NCI-H526 treated with DMSO at 0.1 percent for 48 hours (cell line): ENCODE data around the gene ILDR1.

Experiments used
- DNase-seq: peaks from one replicate; lab custom pipeline; 2025; lab: John Stamatoyannopoulos, UW

ILDR1 gene

GRCh38 chr3:122014741-122015140 lies 7.3 kb downstream of the ILDR1 start:
- DNase-seq, result no peak

GRCh38 chr3:122013448-122013925 lies 8.6 kb downstream of the ILDR1 start:
- no peak for DNase-seq

- DNase-seq, result no peak
These were observed 9.2 kb downstream of the ILDR1 start for GRCh38 chr3:122012821-122013220.

- DNase-seq, result no peak
These were observed 10.7 kb downstream of the ILDR1 start for GRCh38 chr3:122011396-122011795.

GRCh38 chr3:122010506-122010905 lies 11.5 kb downstream of the ILDR1 start:
- DNase-seq, result no peak

- DNase-seq, result no peak
These were observed 13.9 kb downstream of the ILDR1 start for GRCh38 chr3:122008166-122008565.

- DNase-seq, result no peak
These were observed 15.8 kb downstream of the ILDR1 start for GRCh38 chr3:122006267-122006666.

GRCh38 chr3:122004991-122005565 lies 17.0 kb downstream of the ILDR1 start:
- no peak for DNase-seq

GRCh38 chr3:122004107-122004506 lies 17.9 kb downstream of the ILDR1 start:
- DNase-seq, result no peak

GRCh38 chr3:122003606-122004005 lies 18.4 kb downstream of the ILDR1 start:
- DNase-seq, result no peak

- no peak for DNase-seq
These were observed 18.9 kb downstream of the ILDR1 start for GRCh38 chr3:122003112-122003511.

- DNase-seq, result no peak
These were observed 19.4 kb downstream of the ILDR1 start for GRCh38 chr3:122002611-122003010.

- DNase-seq, result no peak
These were observed 20.2 kb downstream of the ILDR1 start for GRCh38 chr3:122001892-122002291.

GRCh38 chr3:122000936-122001605 lies 21.0 kb downstream of the ILDR1 start:
- no peak for DNase-seq

- DNase-seq, result no peak
These were observed 22.1 kb downstream of the ILDR1 start for GRCh38 chr3:121999931-122000330.

GRCh38 chr3:121998611-121999473 lies 23.2 kb downstream of the ILDR1 start:
- DNase-seq, result no peak

- no peak for DNase-seq
These were observed 23.9 kb downstream of the ILDR1 start for GRCh38 chr3:121998030-121998580.

GRCh38 chr3:121997372-121997771 lies 24.7 kb downstream of the ILDR1 start:
- no peak for DNase-seq

- no peak for DNase-seq
These were observed 25.6 kb downstream of the ILDR1 start for GRCh38 chr3:121996441-121996840.

GRCh38 chr3:121995161-121996137 lies 26.6 kb downstream of the ILDR1 start:
- DNase-seq, result peak; percentile 67

- DNase-seq, result no peak
These were observed 27.5 kb downstream of the ILDR1 start for GRCh38 chr3:121994551-121994950.
